Astrocyte (in vitro differentiated cells and primary cell): Measurements from ENCODE around the gene WDR64. TPM values are rescaled to one million over a fixed set of nuclear protein-coding genes. Genes with fewer than 3 reads are reported as not detected.

ENCODE experiments used
- DNase-seq: peaks from one replicate; pipeline ENCODE4 v3.0.0-alpha.2; 2010; ENCODE audit warnings: low read depth
- FAIRE-seq: peaks from 2 replicates; lab custom pipeline; 2011; peaks lifted over from hg19 to GRCh38; lab: Jason Lieb, UNC
- H2AFZ ChIP-seq: 2 replicates; pipeline ENCODE4 v1.6.0; 2012; ENCODE audit warnings: low read depth, low read length, inconsistent platforms
- H3K27ac ChIP-seq: 2 replicates; pipeline ENCODE4 v1.5.1; 2011; ENCODE audit warnings: low read depth, low read length, inconsistent platforms
- H3K27me3 ChIP-seq: 2 replicates; pipeline ENCODE4 v1.6.0; 2011; ENCODE audit warnings: low read length, inconsistent platforms; ENCODE audit not compliant: insufficient read depth
- H3K36me3 ChIP-seq: 2 replicates; pipeline ENCODE4 v1.5.1; 2011; ENCODE audit warnings: low read length, inconsistent platforms; ENCODE audit not compliant: insufficient read depth
- H3K4me1 ChIP-seq: 2 replicates; pipeline ENCODE4 v1.5.1; 2011; ENCODE audit warnings: low read length, inconsistent platforms; ENCODE audit not compliant: insufficient read depth
- H3K4me2 ChIP-seq: 2 replicates; pipeline ENCODE4 v1.6.0; 2012; ENCODE audit warnings: low read length, inconsistent platforms
- H3K4me3 ChIP-seq: 2 replicates; pipeline ENCODE4 v1.5.1; 2011; ENCODE audit warnings: low read depth, mild to moderate bottlenecking, low read length, inconsistent platforms; ENCODE audit not compliant: insufficient read depth
- H3K79me2 ChIP-seq: 2 replicates; pipeline ENCODE4 v1.6.0; 2012; ENCODE audit warnings: mild to moderate bottlenecking, low read length, inconsistent platforms; ENCODE audit not compliant: insufficient read depth
- H3K9ac ChIP-seq: 2 replicates; pipeline ENCODE4 v1.6.0; 2012; ENCODE audit warnings: mild to moderate bottlenecking, low read length, inconsistent platforms
- H3K9me3 ChIP-seq: 2 replicates; pipeline ENCODE4 v1.5.1; 2012; ENCODE audit warnings: low read depth, mild to moderate bottlenecking, low read length, inconsistent platforms; ENCODE audit not compliant: insufficient read depth
- H4K20me1 ChIP-seq: 2 replicates; pipeline ENCODE4 v1.6.0; 2012; ENCODE audit warnings: low read length, inconsistent platforms; ENCODE audit not compliant: insufficient read depth
- H3K27ac Mint-ChIP-seq: one replicate; pipeline ENCODE4 v1.8.0; 2021; ENCODE audit warnings: mild to moderate bottlenecking, mixed read lengths; ENCODE audit not compliant: unreplicated experiment
- H3K27me3 Mint-ChIP-seq: one replicate; pipeline ENCODE4 v1.8.0; 2021; ENCODE audit warnings: low read depth, mixed read lengths; ENCODE audit not compliant: unreplicated experiment
- H3K36me3 Mint-ChIP-seq: one replicate; pipeline ENCODE4 v1.8.0; 2021; ENCODE audit warnings: low read depth, mixed read lengths; ENCODE audit not compliant: unreplicated experiment
- H3K4me1 Mint-ChIP-seq: one replicate; pipeline ENCODE4 v1.8.0; 2021; ENCODE audit warnings: low read depth, mixed read lengths; ENCODE audit not compliant: unreplicated experiment
- H3K4me3 Mint-ChIP-seq: one replicate; pipeline ENCODE4 v1.8.0; 2021; ENCODE audit warnings: mild to moderate bottlenecking, moderate library complexity, mixed read lengths; ENCODE audit not compliant: unreplicated experiment
- H3K9me3 Mint-ChIP-seq: one replicate; pipeline ENCODE4 v1.8.0; 2021; ENCODE audit warnings: mild to moderate bottlenecking, mixed read lengths; ENCODE audit not compliant: unreplicated experiment
- EZH2 ChIP-seq: IDR thresholded peaks from 2 replicates; pipeline ENCODE4 v1.6.1; 2012; ENCODE audit warnings: mild to moderate bottlenecking, low read length, inconsistent platforms; ENCODE audit not compliant: insufficient read depth
- total RNA-seq: library from RNA; stranded (reverse); gene quantifications from 2 replicates; pipeline ENCODE4 v1.2.1, GENCODE V29; 2021
- TF ChIP-seq, protein P1 (sequence below): IDR thresholded peaks from 2 replicates; pipeline ENCODE4 v1.5.1; 2011; ENCODE audit warnings: low read depth, mild to moderate bottlenecking, inconsistent platforms, low read length, moderate library complexity; ENCODE audit not compliant: insufficient read depth

The WDR64 gene
- total RNA-seq, 1 donor from 2014 or later, result not detected

DNA sequence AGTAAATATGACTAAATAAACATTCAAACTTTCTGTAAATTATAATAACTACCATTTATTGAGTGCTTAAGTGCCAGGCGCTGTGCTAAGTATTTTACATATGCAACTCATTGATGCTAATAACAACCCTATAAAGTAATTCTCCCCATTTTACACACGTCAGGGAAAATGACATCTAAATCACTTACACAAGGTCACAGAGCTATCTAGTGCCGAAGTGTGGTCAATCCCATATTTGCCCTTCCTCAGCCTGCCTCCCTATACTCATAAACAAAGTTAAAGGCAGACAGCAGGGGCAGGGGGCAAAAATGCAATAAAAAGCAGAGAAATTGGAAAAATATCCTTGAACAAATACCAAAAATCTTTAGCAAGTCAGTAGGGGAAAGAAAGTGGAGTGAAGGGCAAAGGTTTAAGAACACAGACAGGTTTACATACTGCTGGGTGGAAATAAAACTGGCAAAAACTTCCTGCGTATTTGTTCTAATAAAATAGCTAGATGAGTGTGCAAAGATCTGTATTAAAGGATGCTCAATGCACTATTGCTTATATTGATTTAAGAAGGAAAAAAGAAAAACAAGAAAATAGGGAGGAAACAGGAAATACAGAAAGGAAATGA lies 72.8 kb downstream of the WDR64 start:
- peaks cover 1% of the 10 kb centered on the region for H3K9me3 Mint-ChIP-seq
- no peaks in the 10 kb centered on the region for H3K79me2 ChIP-seq
- H4K20me1 ChIP-seq, result no peaks in the 10 kb centered on the region
- no peaks in the 10 kb centered on the region for H3K4me1 Mint-ChIP-seq
- H3K27me3 Mint-ChIP-seq, result no peaks in the 10 kb centered on the region
- no peak overlapping the region for H3K27ac ChIP-seq
- no peak overlapping the region for H3K4me2 ChIP-seq
- H3K27me3 ChIP-seq, result no peaks in the 10 kb centered on the region
- H3K9ac ChIP-seq, result no peak overlapping the region
- TF ChIP-seq EZH2, result no peak
- TF ChIP-seq, protein P1, sequence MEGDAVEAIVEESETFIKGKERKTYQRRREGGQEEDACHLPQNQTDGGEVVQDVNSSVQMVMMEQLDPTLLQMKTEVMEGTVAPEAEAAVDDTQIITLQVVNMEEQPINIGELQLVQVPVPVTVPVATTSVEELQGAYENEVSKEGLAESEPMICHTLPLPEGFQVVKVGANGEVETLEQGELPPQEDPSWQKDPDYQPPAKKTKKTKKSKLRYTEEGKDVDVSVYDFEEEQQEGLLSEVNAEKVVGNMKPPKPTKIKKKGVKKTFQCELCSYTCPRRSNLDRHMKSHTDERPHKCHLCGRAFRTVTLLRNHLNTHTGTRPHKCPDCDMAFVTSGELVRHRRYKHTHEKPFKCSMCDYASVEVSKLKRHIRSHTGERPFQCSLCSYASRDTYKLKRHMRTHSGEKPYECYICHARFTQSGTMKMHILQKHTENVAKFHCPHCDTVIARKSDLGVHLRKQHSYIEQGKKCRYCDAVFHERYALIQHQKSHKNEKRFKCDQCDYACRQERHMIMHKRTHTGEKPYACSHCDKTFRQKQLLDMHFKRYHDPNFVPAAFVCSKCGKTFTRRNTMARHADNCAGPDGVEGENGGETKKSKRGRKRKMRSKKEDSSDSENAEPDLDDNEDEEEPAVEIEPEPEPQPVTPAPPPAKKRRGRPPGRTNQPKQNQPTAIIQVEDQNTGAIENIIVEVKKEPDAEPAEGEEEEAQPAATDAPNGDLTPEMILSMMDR, result no peak
- no peaks in the 10 kb centered on the region for H3K36me3 ChIP-seq
- no peak overlapping the region for H3K4me3 ChIP-seq
- H3K9me3 ChIP-seq, result no peaks in the 10 kb centered on the region
- H3K4me3 Mint-ChIP-seq, result no peak overlapping the region
- H2AFZ ChIP-seq, result no peak overlapping the region
- DNase-seq (no peak), FAIRE-seq (no peak)
- no peaks in the 10 kb centered on the region for H3K36me3 Mint-ChIP-seq
- H3K27ac Mint-ChIP-seq, result no peak overlapping the region
- H3K4me1 ChIP-seq, result no peaks in the 10 kb centered on the region

DNA sequence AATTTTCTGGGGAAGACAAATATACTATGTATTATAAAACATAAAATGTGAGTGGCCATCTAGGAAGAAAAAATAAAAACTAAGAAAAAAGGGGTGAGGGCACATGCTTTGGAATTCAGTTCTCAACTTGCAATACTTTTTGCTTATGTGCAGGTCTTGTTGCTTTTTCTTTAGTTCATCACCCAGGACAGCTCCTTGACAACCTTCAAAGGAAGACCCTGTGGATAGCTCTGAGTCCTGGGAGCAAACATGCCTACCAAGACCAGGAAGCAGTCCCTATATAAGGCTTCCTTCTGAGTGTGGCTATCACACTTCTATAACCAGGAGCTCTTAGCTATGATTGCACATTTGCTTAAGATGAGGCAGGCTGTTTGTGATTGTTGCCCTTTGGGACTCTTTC lies 78.0 kb downstream of the WDR64 start:
- Mint-ChIP-seq H3K9me3 (peaks cover 1% of the 10 kb centered on the region), H3K36me3 (no peaks in the 10 kb centered on the region), H3K4me1 (no peaks in the 10 kb centered on the region), H3K27ac (no peak overlapping the region), H3K27me3 (no peaks in the 10 kb centered on the region), H3K4me3 (no peak overlapping the region)
- no peak for FAIRE-seq
- Histone ChIP-seq H3K27me3 (no peaks in the 10 kb centered on the region), H3K4me2 (no peak overlapping the region), H3K4me1 (no peaks in the 10 kb centered on the region), H4K20me1 (no peaks in the 10 kb centered on the region), H2AFZ (no peak overlapping the region), H3K9ac (no peak overlapping the region), H3K9me3 (no peaks in the 10 kb centered on the region), H3K4me3 (no peak overlapping the region), H3K36me3 (no peaks in the 10 kb centered on the region), H3K79me2 (no peaks in the 10 kb centered on the region), H3K27ac (no peak overlapping the region)
- TF ChIP-seq EZH2, result no peak
- TF ChIP-seq, protein P1, result no peak
- DNase-seq, result no peak

DNA sequence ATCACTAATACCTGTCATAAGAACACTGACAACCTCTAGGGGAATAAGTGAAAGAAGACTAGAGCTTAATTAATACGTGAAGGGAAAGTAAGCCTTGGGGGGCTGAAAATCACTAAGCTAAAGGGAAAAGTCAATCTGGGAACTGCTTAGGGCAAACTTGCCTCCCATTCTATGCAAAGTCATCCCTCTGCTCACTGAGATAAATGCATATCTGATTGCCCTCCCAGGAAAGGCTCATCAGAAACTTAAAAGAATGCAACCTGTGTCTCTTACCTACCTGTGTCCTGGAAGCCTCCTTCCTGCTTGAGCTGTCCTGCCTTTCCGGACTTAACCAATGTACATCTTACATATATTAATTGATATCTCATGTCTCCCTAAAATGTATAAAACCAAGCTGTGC lies 81.8 kb downstream of the WDR64 start:
- H3K9me3 ChIP-seq, result no peaks in the 10 kb centered on the region
- no peak overlapping the region for H3K9ac ChIP-seq
- Mint-ChIP-seq H3K27ac (no peak overlapping the region), H3K4me1 (no peaks in the 10 kb centered on the region), H3K36me3 (no peaks in the 10 kb centered on the region), H3K27me3 (no peaks in the 10 kb centered on the region), H3K9me3 (no peaks in the 10 kb centered on the region), H3K4me3 (no peak overlapping the region)
- no peak overlapping the region for H2AFZ ChIP-seq
- no peak overlapping the region for H3K27ac ChIP-seq
- no peak for FAIRE-seq
- no peaks in the 10 kb centered on the region for H4K20me1 ChIP-seq
- no peaks in the 10 kb centered on the region for H3K27me3 ChIP-seq
- no peak overlapping the region for H3K4me3 ChIP-seq
- H3K4me1 ChIP-seq, result no peaks in the 10 kb centered on the region
- no peak for TF ChIP-seq EZH2
- TF ChIP-seq, protein P1, result no peak
- H3K4me2 ChIP-seq, result no peak overlapping the region
- no peak for DNase-seq
- H3K79me2 ChIP-seq, result no peaks in the 10 kb centered on the region
- H3K36me3 ChIP-seq, result no peaks in the 10 kb centered on the region
